ENCODE results near the gene TRIP4. TPM values are rescaled to one million over a fixed set of nuclear protein-coding genes. Genes with fewer than 3 reads are reported as not detected.

The TRIP4 gene
- total RNA-seq, 1 experiment from 2014 or later, result 21.7 TPM

DNA sequence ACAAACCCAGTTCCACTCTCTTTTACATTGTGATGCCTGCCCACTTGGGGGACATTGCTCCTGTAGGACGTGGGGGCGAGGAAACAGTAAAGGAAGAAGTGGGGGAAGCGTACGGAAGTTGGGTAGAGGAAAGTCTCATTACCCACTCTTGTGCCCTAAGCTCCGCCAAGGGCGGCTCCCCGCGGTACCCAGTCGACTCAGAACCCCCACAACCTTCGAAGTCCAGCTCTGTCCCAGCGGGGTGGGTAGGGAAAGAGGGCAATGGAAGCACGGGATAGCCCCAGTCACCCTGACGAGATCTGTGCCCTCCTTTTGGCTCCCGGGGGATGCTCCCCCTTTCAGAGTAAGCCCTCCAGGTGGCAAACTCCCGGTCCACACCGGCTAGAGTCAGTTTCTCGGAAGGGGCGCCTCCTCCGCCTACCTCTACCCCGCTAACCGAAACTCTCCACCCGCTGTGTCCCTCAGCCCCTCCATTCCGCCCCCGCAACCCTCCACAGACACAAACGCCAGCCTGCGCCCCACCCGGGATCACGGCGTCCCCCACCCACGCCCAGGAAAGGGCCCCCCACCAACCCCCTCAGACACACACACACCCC lies 32.2 kb upstream of the TRIP4 start:
- H3K36me3 Mint-ChIP-seq (ENCODE audit: insufficient read depth in 1 of 3, low read depth in 3 of 3), result peaks cover 2 to 3% (median 2%) of the 10 kb centered on the region in 3 experiments; a peak in 3 of 7 replicates
- peaks cover 5% of the 10 kb centered on the region for H3K23me2 ChIP-seq (ENCODE audit: insufficient read length, low read depth, low read length, poor library complexity, severe bottlenecking)
- TF ChIP-seq, protein P1, sequence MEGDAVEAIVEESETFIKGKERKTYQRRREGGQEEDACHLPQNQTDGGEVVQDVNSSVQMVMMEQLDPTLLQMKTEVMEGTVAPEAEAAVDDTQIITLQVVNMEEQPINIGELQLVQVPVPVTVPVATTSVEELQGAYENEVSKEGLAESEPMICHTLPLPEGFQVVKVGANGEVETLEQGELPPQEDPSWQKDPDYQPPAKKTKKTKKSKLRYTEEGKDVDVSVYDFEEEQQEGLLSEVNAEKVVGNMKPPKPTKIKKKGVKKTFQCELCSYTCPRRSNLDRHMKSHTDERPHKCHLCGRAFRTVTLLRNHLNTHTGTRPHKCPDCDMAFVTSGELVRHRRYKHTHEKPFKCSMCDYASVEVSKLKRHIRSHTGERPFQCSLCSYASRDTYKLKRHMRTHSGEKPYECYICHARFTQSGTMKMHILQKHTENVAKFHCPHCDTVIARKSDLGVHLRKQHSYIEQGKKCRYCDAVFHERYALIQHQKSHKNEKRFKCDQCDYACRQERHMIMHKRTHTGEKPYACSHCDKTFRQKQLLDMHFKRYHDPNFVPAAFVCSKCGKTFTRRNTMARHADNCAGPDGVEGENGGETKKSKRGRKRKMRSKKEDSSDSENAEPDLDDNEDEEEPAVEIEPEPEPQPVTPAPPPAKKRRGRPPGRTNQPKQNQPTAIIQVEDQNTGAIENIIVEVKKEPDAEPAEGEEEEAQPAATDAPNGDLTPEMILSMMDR (conservative IDR thresholded peaks at IDR 0.05), result no peak
- H3K27ac ChIP-seq (ENCODE audit: insufficient read length, low read depth, low read length), result no peak overlapping the region
- H2AFZ ChIP-seq (ENCODE audit: low read length), result no peak overlapping the region
- H3K27me3 ChIP-seq (ENCODE audit: insufficient read depth, low read length), result no peaks in the 10 kb centered on the region
- H3T11ph ChIP-seq (ENCODE audit: low read length), result no peak overlapping the region
- peaks cover 4% of the 10 kb centered on the region for H3K79me1 ChIP-seq (ENCODE audit: insufficient read depth, low read depth, low read length, poor library complexity, severe bottlenecking)
- H2BK5ac ChIP-seq (ENCODE audit: insufficient read length, low read length), result peak overlapping the region; percentile 37
- peaks cover 12% of the 10 kb centered on the region in 2 experiments for H3K4me1 Mint-ChIP-seq
- H3K4me3 Mint-ChIP-seq, result peak overlapping the region; percentile 94 to 98
- H4K20me1 ChIP-seq (ENCODE audit: control insufficient read depth, insufficient read depth, insufficient read length), result no peaks in the 10 kb centered on the region
- no peak overlapping the region for H4K8ac ChIP-seq (replicated peaks; ENCODE audit: insufficient read length, low read depth, low read length)
- peak overlapping the region; percentile 49 for H4K5ac ChIP-seq (ENCODE audit: insufficient read length, low read depth, low read length)
- no peak overlapping the region for H3K23ac ChIP-seq (ENCODE audit: insufficient read length, low read depth, low read length)
- H2BK15ac ChIP-seq (ENCODE audit: low read depth, low read length), result no peak overlapping the region
- no peak overlapping the region for H2BK120ac ChIP-seq (ENCODE audit: low read depth, low read length, poor library complexity, severe bottlenecking)
- H2AK5ac ChIP-seq (ENCODE audit: insufficient read length, low read length), result no peak overlapping the region
- no peak overlapping the region for H2BK12ac ChIP-seq (ENCODE audit: insufficient read length, low read depth, low read length)
- no peak overlapping the region for H3K56ac ChIP-seq (ENCODE audit: insufficient read length, low read depth, low read length)
- H2BK20ac ChIP-seq (ENCODE audit: low read depth, low read length, poor library complexity, severe bottlenecking), result no peak overlapping the region
- no peak overlapping the region for H3K4ac ChIP-seq (ENCODE audit: low read depth, low read length)
- peak overlapping the region; percentile 84; the same call in 1 of the 2 replicates for H3K14ac ChIP-seq (ENCODE audit: insufficient read depth, low read length)
- peaks cover 2% of the 10 kb centered on the region; the same call in 1 of the 2 replicates for H3K79me2 ChIP-seq (ENCODE audit: insufficient read depth, low read length)
- H3K9ac ChIP-seq (ENCODE audit: extremely low read depth, insufficient read length, low read length), result peak overlapping the region; percentile 89
- H4K91ac ChIP-seq (ENCODE audit: insufficient read length, low read depth, low read length), result no peak overlapping the region
- H3K9me3 Mint-ChIP-seq, result no peaks in the 10 kb centered on the region
- peak overlapping the region; percentile 98 to 99 (median 98) for H3K27ac Mint-ChIP-seq
- peak; percentile 45 for DNase-seq
- WGBS (ENCODE audit: extremely low coverage, insufficient read length, low lambda C conversion rate), result no CpG with 5 or more reads among the region's 30 CpGs
- H3K18ac ChIP-seq (ENCODE audit: insufficient read length, low read depth, low read length), result peak overlapping the region; percentile 43
- no peaks in the 10 kb centered on the region for H3K9me3 ChIP-seq (ENCODE audit: control insufficient read depth, low read depth, low read length)
- peak overlapping the region; percentile 98 for H3K4me2 ChIP-seq (ENCODE audit: insufficient read depth, insufficient read length, low read length)
- no peaks in the 10 kb centered on the region for H3K27me3 Mint-ChIP-seq (ENCODE audit: low read depth)
- no peaks in the 10 kb centered on the region for H3K4me1 ChIP-seq (ENCODE audit: insufficient read depth, low read length)
